ENCODE measurements around the gene FAIM2.
"Not testable (repeated sequence)": the region's sequence is repeated elsewhere in the genome, so short reads cannot be mapped to it uniquely, and the experiment has no call there.

Gene FAIM2

GRCh38 chr12:49860921-49861320, 42.8 kb downstream of the FAIM2 start:
- not testable (repeated sequence) for DNase-seq

- not testable (repeated sequence) for DNase-seq
Observed at GRCh38 chr12:49855890-49856289, 47.8 kb downstream of the FAIM2 start.

- no peak for DNase-seq
Observed at GRCh38 chr12:49854976-49855375, 48.7 kb downstream of the FAIM2 start.

GRCh38 chr12:49853671-49854070, 50.0 kb downstream of the FAIM2 start:
- DNase-seq = peak; percentile 44

GRCh38 chr12:49847161-49847560, 56.5 kb downstream of the FAIM2 start:
- peak; percentile 36 for DNase-seq

GRCh38 chr12:49846032-49846431, 57.7 kb downstream of the FAIM2 start:
- no peak for DNase-seq

- peak; percentile 33 for DNase-seq
Observed at GRCh38 chr12:49843876-49844437, 59.7 kb downstream of the FAIM2 start.

- peak; percentile 43 for DNase-seq
Observed at GRCh38 chr12:49843411-49843810, 60.3 kb downstream of the FAIM2 start.

GRCh38 chr12:49842519-49843352, 61.0 kb downstream of the FAIM2 start, which contains the start of gene BCDIN3D:
Gene BCDIN3D (minus strand): TSS chr12:49843106. CDS start chr12:49843087, 19 bp downstream.
- DNase-seq = peak; percentile 98

GRCh38 chr12:49838973-49839633, 64.6 kb downstream of the FAIM2 start:
- DNase-seq = peak; percentile 70

- no peak for DNase-seq
Observed at GRCh38 chr12:49832836-49833421, 70.8 kb downstream of the FAIM2 start.

- no peak for DNase-seq
Observed at GRCh38 chr12:49831717-49832116, 72.0 kb downstream of the FAIM2 start.

GRCh38 chr12:49828133-49829091, 75.3 kb downstream of the FAIM2 start, which contains the start of gene NCKAP5L:
Gene NCKAP5L (minus strand): TSS chr12:49828413. CDS start chr12:49804044, 24,369 bp downstream.
- DNase-seq = peak; percentile 100

- DNase-seq = peak; percentile 94
Observed at GRCh38 chr12:49827401-49828099, 76.2 kb downstream of the FAIM2 start.

GRCh38 chr12:49827051-49827400, 76.7 kb downstream of the FAIM2 start:
- DNase-seq = no peak

GRCh38 chr12:49825971-49826421, 77.7 kb downstream of the FAIM2 start:
- peak; percentile 60 for DNase-seq

- no peak for DNase-seq
Observed at GRCh38 chr12:49825360-49825970, 78.2 kb downstream of the FAIM2 start.

- DNase-seq = no peak
Observed at GRCh38 chr12:49824895-49825294, 78.8 kb downstream of the FAIM2 start.

GRCh38 chr12:49824416-49824815, 79.3 kb downstream of the FAIM2 start:
- peak; percentile 50 for DNase-seq

GRCh38 chr12:49823951-49824350, 79.7 kb downstream of the FAIM2 start:
- DNase-seq = no peak

- DNase-seq = peak; percentile 43
Observed at GRCh38 chr12:49823350-49823749, 80.3 kb downstream of the FAIM2 start.

All from islet precursor cell (in vitro differentiated cells).